ENCODE measurements around the gene ZNF385C.

- TF ChIP-seq CTCF (IDR thresholded peaks at IDR 0.05): no peak
- TF ChIP-seq POLR2A (IDR thresholded peaks at IDR 0.05): no peak
Measured at GRCh38 chr17:42027961-42028790, 70.1 kb downstream of the ZNF385C start.

All from testis (tissue), 2 donors.